ENCODE measurements around the gene TMEM176A.

GRCh38 chr7:150818971-150819370 lies 18.4 kb downstream of the TMEM176A start:
- TF ChIP-seq, protein P1, sequence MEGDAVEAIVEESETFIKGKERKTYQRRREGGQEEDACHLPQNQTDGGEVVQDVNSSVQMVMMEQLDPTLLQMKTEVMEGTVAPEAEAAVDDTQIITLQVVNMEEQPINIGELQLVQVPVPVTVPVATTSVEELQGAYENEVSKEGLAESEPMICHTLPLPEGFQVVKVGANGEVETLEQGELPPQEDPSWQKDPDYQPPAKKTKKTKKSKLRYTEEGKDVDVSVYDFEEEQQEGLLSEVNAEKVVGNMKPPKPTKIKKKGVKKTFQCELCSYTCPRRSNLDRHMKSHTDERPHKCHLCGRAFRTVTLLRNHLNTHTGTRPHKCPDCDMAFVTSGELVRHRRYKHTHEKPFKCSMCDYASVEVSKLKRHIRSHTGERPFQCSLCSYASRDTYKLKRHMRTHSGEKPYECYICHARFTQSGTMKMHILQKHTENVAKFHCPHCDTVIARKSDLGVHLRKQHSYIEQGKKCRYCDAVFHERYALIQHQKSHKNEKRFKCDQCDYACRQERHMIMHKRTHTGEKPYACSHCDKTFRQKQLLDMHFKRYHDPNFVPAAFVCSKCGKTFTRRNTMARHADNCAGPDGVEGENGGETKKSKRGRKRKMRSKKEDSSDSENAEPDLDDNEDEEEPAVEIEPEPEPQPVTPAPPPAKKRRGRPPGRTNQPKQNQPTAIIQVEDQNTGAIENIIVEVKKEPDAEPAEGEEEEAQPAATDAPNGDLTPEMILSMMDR (IDR thresholded peaks at IDR 0.05), result no peak
- TF ChIP-seq POLR2AphosphoS5 (IDR thresholded peaks at IDR 0.05) (no peak), POLR2A (IDR thresholded peaks at IDR 0.05) (no peak)

Data from breast epithelium (tissue), 3 donors.